Loucy (cell line): ENCODE results near the gene PRRC2A.
A peak's percentile ranks its signal among the peaks of the same experiment; 100 is the strongest.

ENCODE experiments used
- H2AFZ ChIP-seq: fragments of 200-600 bp; sonication (generic); 2 replicates; pipeline ENCODE4 v1.6.0; 2016; ENCODE audit warnings: antibody characterized with exemption, mild to moderate bottlenecking, low read length, moderate library complexity
- H3F3A ChIP-seq: fragments of 200-600 bp; 2 replicates; pipeline ENCODE4 v1.6.0; 2016; ENCODE audit warnings: antibody characterized with exemption, low read depth, mild to moderate bottlenecking
- H3K27me3 ChIP-seq: fragments of 200-600 bp; sonication (generic); 2 replicates; pipeline ENCODE4 v1.6.1; 2014; ENCODE audit warnings: low read length, mild to moderate bottlenecking; ENCODE audit not compliant: insufficient read depth, poor library complexity, severe bottlenecking
- H3K36me3 ChIP-seq: fragments of 200-600 bp; sonication (generic); 2 replicates; pipeline ENCODE4 v1.6.1; 2016; ENCODE audit warnings: low read length; ENCODE audit not compliant: insufficient read depth
- H3K4me1 ChIP-seq: fragments of 200-600 bp; sonication (generic); 2 replicates; pipeline ENCODE4 v1.5.1; 2014; ENCODE audit warnings: low read length, mild to moderate bottlenecking; ENCODE audit not compliant: insufficient read depth, poor library complexity, severe bottlenecking
- H3K4me2 ChIP-seq: fragments of 200-600 bp; sonication (generic); 2 replicates; pipeline ENCODE4 v1.6.0; 2014; ENCODE audit warnings: antibody characterized with exemption, low read length, low read depth, mild to moderate bottlenecking; ENCODE audit not compliant: poor library complexity, severe bottlenecking
- H3K4me3 ChIP-seq: fragments of 200-600 bp; sonication (generic); 2 replicates; pipeline ENCODE4 v1.5.1; 2014; ENCODE audit warnings: low read length, mild to moderate bottlenecking, mixed read lengths; ENCODE audit not compliant: poor library complexity, severe bottlenecking
- H3K79me2 ChIP-seq: fragments of 200-600 bp; sonication (generic); 2 replicates; pipeline ENCODE4 v1.6.1; 2014; ENCODE audit warnings: low read length; ENCODE audit not compliant: insufficient read depth
- H3K9ac ChIP-seq: fragments of 200-600 bp; sonication (generic); 2 replicates; pipeline ENCODE4 v1.6.0; 2014; ENCODE audit warnings: mild to moderate bottlenecking, low read depth, low read length, moderate library complexity; ENCODE audit not compliant: poor library complexity, severe bottlenecking
- H3K9me2 ChIP-seq: fragments of 200-600 bp; sonication (generic); replicated peaks from 2 replicates; pipeline ENCODE4 v1.6.1; 2016; ENCODE audit warnings: low read depth, low read length, mixed read lengths
- H3K9me3 ChIP-seq: fragments of 200-600 bp; sonication (generic); 2 replicates; pipeline ENCODE4 v1.6.1; 2014; ENCODE audit warnings: mild to moderate bottlenecking, antibody characterized with exemption, low read length, low read depth; ENCODE audit not compliant: insufficient read depth
- H4K20me1 ChIP-seq: fragments of 200-600 bp; sonication (generic); 2 replicates; pipeline ENCODE4 v1.6.0; 2014; ENCODE audit warnings: antibody characterized with exemption, low read length, mild to moderate bottlenecking; ENCODE audit not compliant: insufficient read depth, poor library complexity, severe bottlenecking
- CTCF ChIP-seq: fragments of 200-600 bp; sonication (generic); conservative IDR thresholded peaks from 2 replicates; pipeline ENCODE4 v1.5.1; 2014; ENCODE audit warnings: mild to moderate bottlenecking, antibody characterized with exemption, low read length
- EZH2phosphoT487 ChIP-seq: fragments of 200-600 bp; IDR thresholded peaks from 2 replicates; pipeline ENCODE4 v1.6.1; 2018; ENCODE audit warnings: antibody characterized with exemption, mild to moderate bottlenecking, moderate library complexity, borderline replicate concordance

PRRC2A gene

GRCh38 chr6:31619805-31620585, 520 bp upstream of the PRRC2A start:
- H3K27me3 ChIP-seq = peaks cover 10% of the 10 kb centered on the region
- peak overlapping the region; percentile 97 for H3K4me2 ChIP-seq
- peaks cover 85% of the 10 kb centered on the region for H3K79me2 ChIP-seq
- peaks cover 42% of the 10 kb centered on the region for H4K20me1 ChIP-seq
- H3F3A ChIP-seq = peaks cover 12% of the 10 kb centered on the region; the same call in 1 of the 2 replicates
- peak overlapping the region; percentile 68; the same call in 1 of the 2 replicates for H2AFZ ChIP-seq
- peaks cover 23% of the 10 kb centered on the region; the same call in 1 of the 2 replicates for H3K36me3 ChIP-seq
- TF ChIP-seq CTCF = no peak
- TF ChIP-seq EZH2phosphoT487 = no peak
- peak overlapping the region; percentile 77 for H3K9ac ChIP-seq
- H3K4me1 ChIP-seq = peaks cover 56% of the 10 kb centered on the region
- no peaks in the 10 kb centered on the region for H3K9me3 ChIP-seq
- no peaks in the 10 kb centered on the region for H3K9me2 ChIP-seq
- peak overlapping the region; percentile 94 for H3K4me3 ChIP-seq

GRCh38 chr6:31621320-31621939, 915 bp downstream of the PRRC2A start:
- no peaks in the 10 kb centered on the region for H3K9me2 ChIP-seq
- peaks cover 37% of the 10 kb centered on the region for H3K36me3 ChIP-seq
- H3K27me3 ChIP-seq = peaks cover 10% of the 10 kb centered on the region
- peaks cover 56% of the 10 kb centered on the region for H4K20me1 ChIP-seq
- H3K9me3 ChIP-seq = no peaks in the 10 kb centered on the region
- H3K4me3 ChIP-seq = peak overlapping the region; percentile 94
- H3K79me2 ChIP-seq = peaks cover 87% of the 10 kb centered on the region
- H3K4me2 ChIP-seq = peak overlapping the region; percentile 99
- H3K9ac ChIP-seq = peak overlapping the region; percentile 99
- H2AFZ ChIP-seq = no peak overlapping the region
- H3F3A ChIP-seq = peaks cover 8% of the 10 kb centered on the region; the same call in 1 of the 2 replicates
- H3K4me1 ChIP-seq = peaks cover 49% of the 10 kb centered on the region
- no peak for TF ChIP-seq CTCF

GRCh38 chr6:31621991-31622390, 1.5 kb downstream of the PRRC2A start:
- TF ChIP-seq EZH2phosphoT487 = no peak
- TF ChIP-seq CTCF = no peak

More at GRCh38 chr6:31621991-31622390, 1.5 kb downstream of the PRRC2A start:
- Histone ChIP-seq H3K79me2 (peaks cover 87% of the 10 kb centered on the region), H3K4me1 (peaks cover 43% of the 10 kb centered on the region), H3K27me3 (peaks cover 10% of the 10 kb centered on the region), H3K36me3 (peaks cover 42% of the 10 kb centered on the region), H2AFZ (no peak overlapping the region), H4K20me1 (peaks cover 62% of the 10 kb centered on the region), H3K9me3 (no peaks in the 10 kb centered on the region), H3K4me3 (peak overlapping the region; percentile 94), H3K9ac (peak overlapping the region; percentile 99), H3K4me2 (peak overlapping the region; percentile 99), H3K9me2 (no peaks in the 10 kb centered on the region), H3F3A (peaks cover 8% of the 10 kb centered on the region; the same call in 1 of the 2 replicates)
